HG03039 (cell line): ENCODE measurements around the gene ZNF326.
"Not testable (repeated sequence)": the region's sequence is repeated elsewhere in the genome, so short reads cannot be mapped to it uniquely, and the experiment has no call there.

Source experiments
- ATAC-seq: cut with Tn5 transposase; IDR thresholded peaks from one replicate; pipeline ENCODE4 v1.9.1; 2021; ENCODE audit warnings: mild to moderate bottlenecking, moderate library complexity; ENCODE audit not compliant: unreplicated experiment

Gene ZNF326

DNA sequence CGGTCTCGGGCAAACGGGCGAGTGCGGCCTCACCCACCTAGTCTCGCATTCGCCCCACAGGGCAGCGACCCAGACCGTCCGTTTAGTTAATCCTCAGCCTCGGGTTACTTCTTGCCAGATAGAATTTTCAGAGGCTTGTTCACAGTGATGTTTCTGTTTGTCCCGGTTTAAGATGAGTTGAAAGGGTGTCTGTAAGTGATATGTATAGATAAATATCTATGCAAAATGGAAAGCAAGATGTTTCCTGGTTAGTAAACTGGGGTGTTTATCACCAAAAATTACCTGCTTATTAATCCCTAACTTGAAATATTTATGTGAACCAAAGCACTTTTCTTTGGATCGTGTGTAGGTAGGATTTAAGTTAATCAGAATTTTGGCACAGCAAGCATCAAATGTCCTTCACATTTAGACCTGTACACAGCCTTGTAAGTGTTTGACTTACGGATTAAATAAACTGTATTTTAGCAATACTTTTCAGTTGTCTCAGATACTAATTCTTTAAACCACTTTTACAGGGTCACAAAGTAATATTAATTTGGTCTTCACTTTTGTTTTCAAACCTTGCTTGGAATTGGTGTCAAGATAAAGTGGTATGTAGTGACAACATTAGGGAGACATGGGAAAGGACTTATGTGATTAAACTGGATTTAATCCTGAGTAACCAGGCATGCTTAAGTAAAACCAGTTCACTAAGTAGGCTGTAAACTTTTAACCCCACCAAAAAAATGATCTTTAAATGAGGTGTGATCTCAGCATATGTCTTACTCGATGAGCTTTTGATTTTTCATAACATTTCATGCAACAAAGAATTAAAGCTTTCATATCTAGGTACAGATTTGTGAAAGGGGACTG is 914 bp downstream of the ZNF326 start:
- no peak for ATAC-seq

GRCh38 chr1:89996450-89997110 is 1.7 kb downstream of the ZNF326 start:
- ATAC-seq: no peak

GRCh38 chr1:89997152-89997551 is 2.2 kb downstream of the ZNF326 start:
- not testable (repeated sequence) for ATAC-seq

- no peak for ATAC-seq
Observed at GRCh38 chr1:89998306-89998705, 3.4 kb downstream of the ZNF326 start.

- ATAC-seq: no peak
Observed at GRCh38 chr1:89999208-89999607, 4.3 kb downstream of the ZNF326 start.

DNA sequence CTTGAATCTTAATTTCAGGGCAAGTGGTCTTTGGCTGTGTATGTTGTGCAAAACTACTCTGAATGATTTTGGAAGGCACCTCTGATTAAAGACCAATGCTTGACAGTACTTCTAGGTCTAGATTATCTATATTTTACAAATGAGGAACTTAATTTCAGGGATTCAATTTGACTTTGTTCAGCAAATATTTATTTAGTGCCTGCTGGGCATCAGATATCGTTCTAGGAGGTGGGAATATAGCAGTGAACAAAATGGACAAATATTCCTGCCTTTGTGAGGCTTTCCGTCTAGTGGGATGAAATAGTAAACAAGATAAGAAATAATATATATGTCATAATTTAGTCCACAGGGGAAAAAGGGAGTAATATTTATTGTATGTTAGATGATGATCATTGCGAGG is 4.7 kb downstream of the ZNF326 start:
- ATAC-seq: no peak

DNA sequence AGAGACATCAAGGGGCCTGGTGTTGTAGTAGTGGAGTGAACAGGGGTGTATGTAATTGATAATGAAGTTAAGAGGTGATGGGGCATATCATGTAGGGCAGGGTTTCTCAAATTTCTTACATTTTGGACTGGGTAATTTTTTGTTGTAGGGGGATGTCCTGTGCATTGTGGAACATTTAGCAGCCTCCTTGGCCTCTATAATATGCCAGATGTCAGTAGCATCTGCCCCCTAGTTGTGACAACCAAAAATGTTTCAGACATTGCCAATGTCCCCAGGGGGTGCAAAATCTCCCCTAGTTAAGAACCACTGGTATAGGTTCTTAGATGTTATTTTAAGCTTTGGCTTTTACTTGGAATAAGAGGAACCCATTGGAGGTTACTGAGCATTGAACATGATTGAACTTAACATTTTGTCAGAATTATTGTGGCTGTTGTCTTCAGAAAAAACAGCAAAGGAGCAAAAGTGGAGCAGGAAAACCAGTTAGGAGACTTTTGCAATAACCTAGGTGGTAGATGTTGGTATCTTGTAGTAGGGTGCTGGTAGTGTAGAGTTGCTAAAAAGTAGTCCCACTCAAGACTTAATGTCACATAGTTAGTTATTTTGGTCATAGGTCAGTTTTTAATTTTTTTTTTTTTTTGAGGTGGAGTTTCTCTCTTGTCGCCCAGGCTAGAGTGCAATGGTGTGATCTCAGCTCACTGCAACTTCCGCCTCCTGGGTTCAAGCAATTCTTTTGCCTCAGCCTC is 6.2 kb downstream of the ZNF326 start:
- ATAC-seq: no peak

- ATAC-seq: no peak
Observed at GRCh38 chr1:90007979-90008404, 13.1 kb downstream of the ZNF326 start.

GRCh38 chr1:90012300-90012699 is 17.4 kb downstream of the ZNF326 start:
- ATAC-seq: no peak

- no peak for ATAC-seq
Observed at GRCh38 chr1:90023691-90024090, 28.8 kb downstream of the ZNF326 start.

DNA sequence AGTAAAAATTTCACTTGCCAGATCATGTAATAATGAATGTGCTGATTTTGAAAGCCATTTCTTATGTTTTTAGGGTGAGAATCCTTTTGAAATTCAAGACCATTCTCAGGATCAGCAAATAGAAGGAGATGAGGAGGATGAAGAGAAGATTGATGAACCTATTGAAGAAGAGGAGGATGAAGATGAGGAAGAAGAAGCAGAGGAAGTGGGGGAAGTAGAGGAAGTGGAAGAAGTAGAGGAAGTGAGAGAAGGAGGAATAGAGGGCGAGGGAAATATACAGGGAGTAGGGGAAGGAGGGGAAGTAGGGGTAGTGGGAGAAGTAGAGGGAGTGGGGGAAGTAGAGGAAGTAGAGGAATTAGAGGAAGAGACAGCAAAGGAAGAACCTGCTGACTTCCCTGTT is 32.4 kb downstream of the ZNF326 start:
- ATAC-seq: no peak

GRCh38 chr1:90039652-90040051 is 44.7 kb downstream of the ZNF326 start:
- no peak for ATAC-seq

DNA sequence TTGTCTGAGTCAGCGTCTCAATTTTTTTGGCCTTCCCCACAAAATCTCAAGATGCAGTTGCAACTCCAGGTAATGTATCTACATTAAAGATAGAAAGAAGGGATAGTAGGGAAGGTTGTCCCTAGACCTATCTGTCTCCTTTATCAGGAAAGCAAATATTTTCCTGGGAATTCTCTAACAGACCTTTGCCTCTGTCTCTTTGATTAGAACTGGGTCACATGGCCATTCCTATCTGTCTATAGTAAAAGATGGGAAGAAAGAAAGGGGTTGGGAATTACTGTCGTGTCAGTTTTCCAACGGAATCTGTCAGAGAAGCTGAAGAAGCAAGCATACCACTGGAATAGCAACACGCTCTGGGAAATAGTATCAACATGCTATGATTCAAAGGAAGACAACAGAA is 48.7 kb downstream of the ZNF326 start:
- ATAC-seq: no peak

DNA sequence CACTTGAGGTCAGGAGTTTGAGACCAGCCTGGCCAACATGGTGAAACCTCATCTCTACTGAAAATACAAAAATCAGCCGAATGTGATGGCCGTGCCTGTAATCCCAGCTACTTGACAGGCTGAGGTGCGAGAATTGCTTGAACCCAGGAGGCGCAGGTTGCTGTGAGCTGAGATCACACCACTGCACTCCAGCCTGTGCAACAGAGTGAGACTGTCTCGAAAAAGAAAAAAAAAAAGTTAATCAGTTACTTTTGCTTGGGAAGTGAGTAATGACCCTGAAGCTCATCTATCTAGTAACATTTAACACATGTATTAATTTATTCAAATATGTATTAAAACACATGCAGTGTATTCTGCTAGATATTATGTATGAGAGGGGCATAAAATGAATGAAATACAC is 49.4 kb downstream of the ZNF326 start:
- ATAC-seq: no peak

GRCh38 chr1:90045853-90046563 is 51.1 kb downstream of the ZNF326 start:
- ATAC-seq: no peak

- no peak for ATAC-seq
Observed at GRCh38 chr1:90046635-90047034, 51.7 kb downstream of the ZNF326 start.

- ATAC-seq: no peak
Observed at GRCh38 chr1:90048043-90048442, 53.1 kb downstream of the ZNF326 start.

DNA sequence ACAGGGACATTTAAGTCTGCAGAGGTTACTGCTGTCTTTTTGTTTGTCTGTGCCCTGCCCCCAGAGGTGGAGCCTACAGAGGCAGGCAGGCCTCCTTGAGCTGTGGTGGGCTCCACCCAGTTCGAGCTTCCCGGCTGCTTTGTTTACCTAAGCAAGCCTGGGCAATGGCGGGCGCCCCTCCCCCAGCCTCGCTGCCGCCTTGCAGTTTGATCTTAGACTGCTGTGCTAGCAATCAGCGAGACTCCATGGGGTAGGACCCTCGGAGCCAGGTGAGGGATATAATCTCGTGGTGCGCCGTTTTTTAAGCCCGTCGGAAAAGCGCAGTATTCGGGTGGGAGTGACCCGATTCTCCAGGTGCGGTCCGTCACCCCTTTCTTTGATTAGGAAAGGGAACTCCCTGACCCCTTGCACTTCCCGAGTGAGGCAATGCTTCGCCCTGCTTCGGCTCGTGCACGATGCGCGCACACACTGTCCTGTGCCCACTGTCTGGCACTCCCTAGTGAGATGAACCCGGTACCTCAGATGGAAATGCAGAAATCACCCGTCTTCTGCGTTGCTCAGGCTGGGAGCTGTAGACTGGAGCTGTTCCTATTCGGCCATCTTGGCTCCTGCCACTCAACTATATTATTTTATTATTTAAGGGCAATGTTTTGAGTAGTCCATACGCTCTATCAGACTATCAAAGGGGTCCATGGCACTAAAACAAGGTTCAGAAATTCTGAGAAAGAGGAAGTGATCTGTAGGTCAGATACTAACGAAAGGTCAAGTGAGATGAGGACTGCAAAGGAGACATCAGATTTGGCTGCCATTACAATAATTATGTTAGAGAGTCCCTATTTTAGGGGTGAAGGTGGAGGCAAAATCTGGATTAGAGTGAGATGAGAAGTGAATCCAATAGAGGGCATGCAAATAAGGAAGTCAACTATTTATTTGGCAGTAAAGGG is 68.1 kb downstream of the ZNF326 start:
- ATAC-seq: not testable (repeated sequence)

GRCh38 chr1:90064109-90064508 is 69.2 kb downstream of the ZNF326 start:
- not testable (repeated sequence) for ATAC-seq
